Measurements from ENCODE around the gene PLVAP.

DNA sequence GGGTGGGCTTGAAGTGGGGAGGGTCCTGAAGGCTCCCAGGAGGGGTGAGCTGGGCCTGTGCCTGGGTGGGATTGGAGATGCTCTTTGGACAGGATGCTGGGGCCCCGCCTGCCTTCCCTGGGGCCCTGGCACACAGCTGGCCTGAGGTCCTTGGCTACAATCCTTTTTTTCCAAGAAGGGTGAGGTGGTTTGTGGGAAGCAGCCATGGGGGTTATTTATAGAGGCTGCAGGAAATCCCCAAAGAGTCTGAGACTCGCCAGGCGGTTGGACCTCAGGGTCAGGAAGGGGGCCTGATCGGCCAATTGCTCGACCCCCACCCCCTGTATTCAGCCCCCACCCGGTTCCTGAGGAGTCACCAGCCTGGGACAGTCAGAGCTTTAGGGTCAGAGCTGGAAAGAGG lies 29.8 kb downstream of the PLVAP start:
- TF ChIP-seq, protein P1, sequence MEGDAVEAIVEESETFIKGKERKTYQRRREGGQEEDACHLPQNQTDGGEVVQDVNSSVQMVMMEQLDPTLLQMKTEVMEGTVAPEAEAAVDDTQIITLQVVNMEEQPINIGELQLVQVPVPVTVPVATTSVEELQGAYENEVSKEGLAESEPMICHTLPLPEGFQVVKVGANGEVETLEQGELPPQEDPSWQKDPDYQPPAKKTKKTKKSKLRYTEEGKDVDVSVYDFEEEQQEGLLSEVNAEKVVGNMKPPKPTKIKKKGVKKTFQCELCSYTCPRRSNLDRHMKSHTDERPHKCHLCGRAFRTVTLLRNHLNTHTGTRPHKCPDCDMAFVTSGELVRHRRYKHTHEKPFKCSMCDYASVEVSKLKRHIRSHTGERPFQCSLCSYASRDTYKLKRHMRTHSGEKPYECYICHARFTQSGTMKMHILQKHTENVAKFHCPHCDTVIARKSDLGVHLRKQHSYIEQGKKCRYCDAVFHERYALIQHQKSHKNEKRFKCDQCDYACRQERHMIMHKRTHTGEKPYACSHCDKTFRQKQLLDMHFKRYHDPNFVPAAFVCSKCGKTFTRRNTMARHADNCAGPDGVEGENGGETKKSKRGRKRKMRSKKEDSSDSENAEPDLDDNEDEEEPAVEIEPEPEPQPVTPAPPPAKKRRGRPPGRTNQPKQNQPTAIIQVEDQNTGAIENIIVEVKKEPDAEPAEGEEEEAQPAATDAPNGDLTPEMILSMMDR (conservative IDR thresholded peaks at IDR 0.05): no peak
- TF ChIP-seq ZFX (IDR thresholded peaks at IDR 0.05): no peak
